HFFc6 (cell line): ENCODE measurements around the gene AKNA. TPM values are rescaled to one million over a fixed set of nuclear protein-coding genes. Genes with fewer than 3 reads are reported as not detected.

ENCODE experiments used
- DNase-seq: peaks from one replicate; pipeline ENCODE4 v3.0.0-alpha.2; 2018
- H3K27ac Mint-ChIP-seq: 2 replicates; pipeline ENCODE4 v1.8.0; 2020; ENCODE audit warnings: mild to moderate bottlenecking, mixed read lengths
- H3K27me3 Mint-ChIP-seq: 2 replicates; pipeline ENCODE4 v1.8.0; 2021; ENCODE audit warnings: mild to moderate bottlenecking, moderate library complexity, mixed read lengths; ENCODE audit not compliant: insufficient read depth
- H3K36me3 Mint-ChIP-seq: 2 replicates; pipeline ENCODE4 v1.8.0; 2021; ENCODE audit warnings: low read depth, mixed read lengths
- H3K4me1 Mint-ChIP-seq: 2 replicates; pipeline ENCODE4 v1.8.0; 2020; ENCODE audit warnings: low read depth, mixed read lengths
- H3K4me3 Mint-ChIP-seq: 2 replicates; pipeline ENCODE4 v1.8.0; 2020; ENCODE audit warnings: mild to moderate bottlenecking, moderate library complexity, mixed read lengths
- H3K9me3 Mint-ChIP-seq: 2 replicates; pipeline ENCODE4 v1.8.0; 2020; ENCODE audit warnings: mild to moderate bottlenecking, mixed read lengths
- total RNA-seq, 6 experiments: library from RNA; stranded (reverse); fragmentation: NEBNext Ultra II Directional; extraction: Animal tissue kit (Norgen Biotek cat#: 25700); gene quantifications; 2 replicates in 1 of 6; 3 replicates in 5 of 6; pipeline ENCODE4 v1.2.3, GENCODE V29; 2021
- TF ChIP-seq, protein P1 (sequence below): fragments of 200-600 bp; sonication (generic); IDR thresholded peaks from 2 replicates; pipeline ENCODE4 v1.5.0; 2021; ENCODE audit warnings: antibody characterized with exemption, mild to moderate bottlenecking

Gene AKNA
- total RNA-seq, 6 experiments from 2014 or later, result 9.3 to 13.1 (median 11.5) TPM

DNA sequence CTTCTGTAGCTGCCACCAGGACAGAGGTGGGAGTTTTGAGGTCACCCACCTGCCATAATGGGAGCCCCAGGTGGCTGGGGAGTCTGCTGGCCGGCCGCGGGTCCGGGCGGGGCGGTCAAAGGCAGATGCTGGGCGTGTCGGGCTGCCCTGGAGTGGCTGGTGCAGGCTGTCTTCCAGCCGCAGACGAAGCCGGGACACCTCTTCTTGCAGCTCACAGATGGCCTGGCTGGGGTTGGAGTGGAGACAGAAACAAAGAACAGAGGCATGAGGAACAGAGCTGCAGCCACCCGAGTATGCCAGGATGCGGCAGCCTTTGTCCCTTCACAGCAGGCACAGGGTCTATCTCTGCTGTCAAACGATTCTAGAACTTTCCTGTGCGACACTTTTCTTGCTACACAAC lies 40.1 kb downstream of the AKNA start:
- no peak overlapping the region for H3K4me3 Mint-ChIP-seq
- H3K27ac Mint-ChIP-seq, result peak overlapping the region; percentile 89; the same call in 1 of the 2 replicates
- no peaks in the 10 kb centered on the region; the same call in 1 of the 2 replicates for H3K27me3 Mint-ChIP-seq
- DNase-seq, result no peak
- peaks cover 19% of the 10 kb centered on the region; the same call in 1 of the 2 replicates for H3K36me3 Mint-ChIP-seq
- no peaks in the 10 kb centered on the region for H3K9me3 Mint-ChIP-seq
- TF ChIP-seq, protein P1, sequence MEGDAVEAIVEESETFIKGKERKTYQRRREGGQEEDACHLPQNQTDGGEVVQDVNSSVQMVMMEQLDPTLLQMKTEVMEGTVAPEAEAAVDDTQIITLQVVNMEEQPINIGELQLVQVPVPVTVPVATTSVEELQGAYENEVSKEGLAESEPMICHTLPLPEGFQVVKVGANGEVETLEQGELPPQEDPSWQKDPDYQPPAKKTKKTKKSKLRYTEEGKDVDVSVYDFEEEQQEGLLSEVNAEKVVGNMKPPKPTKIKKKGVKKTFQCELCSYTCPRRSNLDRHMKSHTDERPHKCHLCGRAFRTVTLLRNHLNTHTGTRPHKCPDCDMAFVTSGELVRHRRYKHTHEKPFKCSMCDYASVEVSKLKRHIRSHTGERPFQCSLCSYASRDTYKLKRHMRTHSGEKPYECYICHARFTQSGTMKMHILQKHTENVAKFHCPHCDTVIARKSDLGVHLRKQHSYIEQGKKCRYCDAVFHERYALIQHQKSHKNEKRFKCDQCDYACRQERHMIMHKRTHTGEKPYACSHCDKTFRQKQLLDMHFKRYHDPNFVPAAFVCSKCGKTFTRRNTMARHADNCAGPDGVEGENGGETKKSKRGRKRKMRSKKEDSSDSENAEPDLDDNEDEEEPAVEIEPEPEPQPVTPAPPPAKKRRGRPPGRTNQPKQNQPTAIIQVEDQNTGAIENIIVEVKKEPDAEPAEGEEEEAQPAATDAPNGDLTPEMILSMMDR, result no peak
- peaks cover 36% of the 10 kb centered on the region for H3K4me1 Mint-ChIP-seq

DNA sequence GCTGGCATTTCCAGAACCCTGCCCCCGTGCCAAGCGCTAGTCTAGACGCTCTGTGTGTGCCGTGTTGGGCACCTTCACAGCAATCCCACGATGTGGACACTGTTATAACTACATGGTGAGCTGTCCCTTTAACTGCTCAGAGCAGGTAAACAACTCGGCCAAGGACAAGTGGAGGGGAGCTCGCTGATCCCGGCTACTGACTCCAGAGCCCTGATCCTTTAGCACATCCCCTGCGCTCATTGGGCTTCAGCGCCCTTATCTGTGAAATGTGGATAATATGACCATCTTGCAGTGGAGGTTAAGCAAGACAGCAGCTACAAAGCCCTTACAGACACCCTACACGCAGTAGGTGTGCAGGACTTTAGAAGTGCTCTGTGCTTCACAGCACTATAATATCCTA lies 41.6 kb downstream of the AKNA start:
- Mint-ChIP-seq H3K9me3 (no peaks in the 10 kb centered on the region), H3K27ac (no peak overlapping the region), H3K36me3 (peaks cover 28% of the 10 kb centered on the region; the same call in 1 of the 2 replicates), H3K4me3 (no peak overlapping the region), H3K4me1 (peaks cover 36% of the 10 kb centered on the region), H3K27me3 (no peaks in the 10 kb centered on the region; the same call in 1 of the 2 replicates)
- TF ChIP-seq, protein P1, result no peak
- DNase-seq, result no peak

DNA sequence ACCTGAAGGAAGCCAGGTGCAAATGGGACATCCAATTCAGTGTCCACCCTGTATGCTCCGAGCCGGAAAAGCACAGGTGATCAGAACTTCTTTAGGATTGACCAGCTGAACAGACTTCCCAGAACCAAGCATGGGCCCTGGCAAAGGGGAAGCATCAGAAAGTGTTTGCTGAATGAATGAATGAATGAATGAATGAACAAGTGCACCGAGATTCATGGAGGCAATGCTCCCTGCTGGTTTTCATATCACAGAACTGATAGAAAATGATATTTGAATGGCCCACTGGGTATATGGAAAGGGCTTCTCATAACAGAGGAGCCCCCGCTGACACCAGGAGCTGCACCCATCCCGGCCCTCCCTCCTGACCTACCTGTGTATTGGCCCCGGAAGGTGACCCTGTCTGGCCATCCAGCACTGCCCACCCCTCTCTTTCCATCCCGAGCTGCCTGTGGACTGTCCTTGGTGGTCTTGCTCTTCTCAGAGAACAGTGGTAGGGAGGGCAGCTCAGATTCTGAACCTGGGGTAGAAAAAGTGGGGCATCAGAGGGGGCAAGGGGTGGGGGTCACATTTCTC lies 42.2 kb downstream of the AKNA start:
- Mint-ChIP-seq H3K27ac (no peak overlapping the region), H3K9me3 (no peaks in the 10 kb centered on the region), H3K4me3 (no peak overlapping the region), H3K4me1 (peaks cover 36% of the 10 kb centered on the region), H3K27me3 (no peaks in the 10 kb centered on the region; the same call in 1 of the 2 replicates), H3K36me3 (peaks cover 28% of the 10 kb centered on the region; the same call in 1 of the 2 replicates)
- TF ChIP-seq, protein P1, result no peak
- no peak for DNase-seq

DNA sequence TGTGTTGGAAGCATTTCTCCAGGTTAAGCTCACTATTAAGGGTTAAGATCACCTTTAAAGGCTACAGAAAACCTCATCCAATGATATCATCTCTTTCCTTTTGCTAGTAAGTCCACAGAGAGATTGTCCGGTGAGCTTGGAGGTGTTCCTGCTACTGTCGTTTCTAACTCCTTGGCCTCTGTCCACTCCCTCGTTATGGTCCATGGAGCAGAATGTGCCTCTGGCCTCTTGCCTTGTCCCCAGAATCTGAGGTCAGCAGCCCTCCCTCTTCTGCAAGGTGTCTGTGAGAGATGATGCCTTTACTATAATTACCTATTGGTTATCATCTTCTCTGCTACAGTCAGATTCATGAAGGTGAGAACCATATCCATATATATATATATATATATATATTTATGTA lies 43.1 kb downstream of the AKNA start:
- Mint-ChIP-seq H3K4me3 (no peak overlapping the region), H3K27ac (no peak overlapping the region), H3K9me3 (no peaks in the 10 kb centered on the region), H3K4me1 (peaks cover 29% of the 10 kb centered on the region), H3K27me3 (no peaks in the 10 kb centered on the region; the same call in 1 of the 2 replicates), H3K36me3 (peaks cover 26% of the 10 kb centered on the region; the same call in 1 of the 2 replicates)
- TF ChIP-seq, protein P1, result no peak
- DNase-seq, result no peak

DNA sequence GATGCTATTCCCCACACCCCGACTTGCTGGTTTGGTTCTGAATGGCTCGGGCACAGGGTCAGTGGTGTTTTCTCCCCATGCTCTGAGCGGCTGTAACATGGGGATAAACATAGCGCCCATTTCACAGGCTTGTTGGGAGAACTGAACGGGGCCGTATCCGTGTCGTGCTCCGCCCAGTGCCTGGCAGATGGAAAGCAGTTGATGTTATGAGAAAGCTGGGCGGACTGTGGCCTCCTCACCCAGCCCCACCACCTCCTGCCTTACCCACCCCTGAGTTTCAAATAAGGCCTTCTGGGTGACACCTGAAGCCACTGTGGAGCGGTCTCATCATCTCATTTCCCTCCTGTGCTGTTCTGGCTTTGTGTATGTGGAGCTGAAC lies 43.6 kb downstream of the AKNA start:
- TF ChIP-seq, protein P1, result no peak
- no peaks in the 10 kb centered on the region; the same call in 1 of the 2 replicates for H3K27me3 Mint-ChIP-seq
- DNase-seq, result no peak
- H3K36me3 Mint-ChIP-seq, result peaks cover 26% of the 10 kb centered on the region; the same call in 1 of the 2 replicates
- H3K4me3 Mint-ChIP-seq, result no peak overlapping the region
- no peaks in the 10 kb centered on the region for H3K9me3 Mint-ChIP-seq
- H3K27ac Mint-ChIP-seq, result no peak overlapping the region
- peaks cover 24% of the 10 kb centered on the region for H3K4me1 Mint-ChIP-seq
